Measurements from ENCODE around the gene F11R.

F11R gene

DNA sequence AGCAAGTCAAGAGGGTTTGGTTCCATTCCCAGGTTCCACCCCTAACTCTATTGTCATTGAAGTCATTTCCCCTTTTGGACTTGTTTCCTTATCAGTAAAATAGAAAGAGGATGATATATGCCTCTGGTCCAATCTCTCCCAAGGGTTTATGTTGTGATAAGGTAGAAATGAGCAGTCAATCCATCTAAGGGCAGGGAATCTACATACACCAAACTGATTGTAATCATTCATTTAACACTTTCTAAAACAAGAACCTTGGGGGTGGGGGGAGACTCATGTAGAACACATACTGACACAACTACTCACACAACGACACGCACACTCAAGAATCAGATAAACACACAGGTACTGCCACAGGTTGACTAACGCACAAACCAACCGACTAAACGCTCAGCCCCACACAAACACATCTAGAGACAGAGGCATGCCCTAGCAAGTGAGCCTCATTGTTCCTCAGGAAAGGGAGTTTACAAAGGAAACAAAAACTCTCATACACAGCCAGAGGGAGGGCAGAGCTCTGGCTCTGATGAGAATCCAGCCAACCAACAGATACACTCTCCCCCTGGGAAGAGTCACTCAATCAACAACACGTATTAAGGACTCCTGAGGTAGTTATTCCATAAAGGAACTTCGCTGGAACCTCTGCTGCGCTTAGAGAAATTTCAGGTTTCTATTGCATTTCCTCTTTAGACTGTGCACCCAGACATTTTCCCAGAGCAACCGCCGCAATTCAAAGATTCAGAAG lies 1.0 kb downstream of the F11R start:
- TF ChIP-seq FOXP2 (optimal IDR thresholded peaks at IDR 0.05; ENCODE audit: borderline replicate concordance, extremely low read depth, extremely low read length, insufficient read depth) (no peak), POLR2AphosphoS5 (IDR thresholded peaks at IDR 0.05; ENCODE audit: low read depth, low read length) (no peak), SIN3A (IDR thresholded peaks at IDR 0.05; ENCODE audit: borderline replicate concordance, insufficient read depth, low read length) (no peak), TAF1 (IDR thresholded peaks at IDR 0.05; ENCODE audit: borderline replicate concordance, insufficient read depth, low read length) (no peak)
- TF ChIP-seq, protein P1, sequence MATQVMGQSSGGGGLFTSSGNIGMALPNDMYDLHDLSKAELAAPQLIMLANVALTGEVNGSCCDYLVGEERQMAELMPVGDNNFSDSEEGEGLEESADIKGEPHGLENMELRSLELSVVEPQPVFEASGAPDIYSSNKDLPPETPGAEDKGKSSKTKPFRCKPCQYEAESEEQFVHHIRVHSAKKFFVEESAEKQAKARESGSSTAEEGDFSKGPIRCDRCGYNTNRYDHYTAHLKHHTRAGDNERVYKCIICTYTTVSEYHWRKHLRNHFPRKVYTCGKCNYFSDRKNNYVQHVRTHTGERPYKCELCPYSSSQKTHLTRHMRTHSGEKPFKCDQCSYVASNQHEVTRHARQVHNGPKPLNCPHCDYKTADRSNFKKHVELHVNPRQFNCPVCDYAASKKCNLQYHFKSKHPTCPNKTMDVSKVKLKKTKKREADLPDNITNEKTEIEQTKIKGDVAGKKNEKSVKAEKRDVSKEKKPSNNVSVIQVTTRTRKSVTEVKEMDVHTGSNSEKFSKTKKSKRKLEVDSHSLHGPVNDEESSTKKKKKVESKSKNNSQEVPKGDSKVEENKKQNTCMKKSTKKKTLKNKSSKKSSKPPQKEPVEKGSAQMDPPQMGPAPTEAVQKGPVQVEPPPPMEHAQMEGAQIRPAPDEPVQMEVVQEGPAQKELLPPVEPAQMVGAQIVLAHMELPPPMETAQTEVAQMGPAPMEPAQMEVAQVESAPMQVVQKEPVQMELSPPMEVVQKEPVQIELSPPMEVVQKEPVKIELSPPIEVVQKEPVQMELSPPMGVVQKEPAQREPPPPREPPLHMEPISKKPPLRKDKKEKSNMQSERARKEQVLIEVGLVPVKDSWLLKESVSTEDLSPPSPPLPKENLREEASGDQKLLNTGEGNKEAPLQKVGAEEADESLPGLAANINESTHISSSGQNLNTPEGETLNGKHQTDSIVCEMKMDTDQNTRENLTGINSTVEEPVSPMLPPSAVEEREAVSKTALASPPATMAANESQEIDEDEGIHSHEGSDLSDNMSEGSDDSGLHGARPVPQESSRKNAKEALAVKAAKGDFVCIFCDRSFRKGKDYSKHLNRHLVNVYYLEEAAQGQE (IDR thresholded peaks at IDR 0.05; ENCODE audit: insufficient read depth in 1 of 2, low read depth in 2 of 2, low read length in 2 of 2), result no peak

DNA sequence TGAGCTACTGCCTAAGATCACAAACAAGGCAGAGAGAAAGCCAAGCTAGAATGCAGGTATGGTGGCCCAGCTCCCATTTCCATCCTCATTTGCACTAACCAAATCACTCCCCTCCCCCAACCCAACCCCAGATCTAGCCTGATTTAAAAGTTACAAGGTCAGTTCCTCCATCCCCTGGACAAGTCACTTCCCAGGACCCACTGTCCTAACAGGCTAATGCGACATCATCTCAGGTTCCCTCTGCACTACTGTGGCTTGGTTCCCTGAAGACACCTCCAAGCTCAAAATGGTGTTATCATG lies 2.4 kb downstream of the F11R start:
- TF ChIP-seq FOXP2 (optimal IDR thresholded peaks at IDR 0.05; ENCODE audit: borderline replicate concordance, extremely low read depth, extremely low read length, insufficient read depth) (no peak), POLR2AphosphoS5 (IDR thresholded peaks at IDR 0.05; ENCODE audit: low read depth, low read length) (no peak), SIN3A (IDR thresholded peaks at IDR 0.05; ENCODE audit: borderline replicate concordance, insufficient read depth, low read length) (no peak)

DNA sequence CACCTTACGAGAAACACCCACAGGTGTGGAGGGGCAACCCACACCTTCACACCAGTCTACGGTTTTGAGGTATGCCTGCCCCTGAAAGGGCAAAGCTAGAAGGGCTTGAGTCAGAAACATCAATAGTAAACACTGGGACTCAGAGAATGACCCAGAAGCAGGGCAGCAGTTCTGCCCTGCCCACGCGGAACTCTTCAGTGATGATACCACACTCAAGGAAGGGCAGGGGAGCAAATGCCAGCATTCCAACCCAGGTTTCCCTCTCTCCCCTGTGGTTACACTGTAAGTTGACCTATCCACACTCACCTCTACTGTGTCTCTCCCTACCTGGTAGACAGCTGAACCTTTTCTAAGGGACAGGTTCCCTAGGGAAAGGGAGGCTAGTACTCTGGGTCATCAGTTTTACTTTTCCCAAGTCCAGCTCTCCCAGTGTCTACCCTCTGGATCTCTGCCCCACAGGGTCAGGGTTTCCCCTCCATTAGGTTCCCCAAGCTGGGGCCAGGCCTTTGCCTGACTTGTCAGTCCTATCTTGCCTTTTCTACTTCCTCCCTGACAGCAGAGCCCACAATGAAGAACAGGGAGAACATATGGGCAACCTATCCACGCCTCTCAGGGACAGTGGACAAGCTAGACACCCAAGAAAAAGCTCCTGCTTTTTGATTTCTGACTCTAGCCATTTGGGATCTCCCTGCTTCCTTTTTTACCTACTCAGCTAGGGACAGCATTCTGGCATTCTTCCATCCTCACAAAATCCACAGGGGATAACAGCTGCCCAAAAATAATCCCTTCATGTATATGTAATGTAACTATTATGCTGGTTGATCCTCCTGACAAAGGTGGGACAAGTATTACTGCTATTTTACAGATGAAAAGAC lies 3.0 kb downstream of the F11R start:
- no peak for TF ChIP-seq FOXP2 (optimal IDR thresholded peaks at IDR 0.05; ENCODE audit: borderline replicate concordance, extremely low read depth, extremely low read length, insufficient read depth)
- TF ChIP-seq SIN3A (IDR thresholded peaks at IDR 0.05; ENCODE audit: borderline replicate concordance, insufficient read depth, low read length), result no peak
- no peak for TF ChIP-seq POLR2AphosphoS5 (IDR thresholded peaks at IDR 0.05; ENCODE audit: low read depth, low read length)
- TF ChIP-seq, protein P1 (IDR thresholded peaks at IDR 0.05; ENCODE audit: insufficient read depth in 1 of 2, low read depth in 2 of 2, low read length in 2 of 2), result no peak
- TF ChIP-seq TAF1 (IDR thresholded peaks at IDR 0.05; ENCODE audit: borderline replicate concordance, insufficient read depth, low read length), result no peak

DNA sequence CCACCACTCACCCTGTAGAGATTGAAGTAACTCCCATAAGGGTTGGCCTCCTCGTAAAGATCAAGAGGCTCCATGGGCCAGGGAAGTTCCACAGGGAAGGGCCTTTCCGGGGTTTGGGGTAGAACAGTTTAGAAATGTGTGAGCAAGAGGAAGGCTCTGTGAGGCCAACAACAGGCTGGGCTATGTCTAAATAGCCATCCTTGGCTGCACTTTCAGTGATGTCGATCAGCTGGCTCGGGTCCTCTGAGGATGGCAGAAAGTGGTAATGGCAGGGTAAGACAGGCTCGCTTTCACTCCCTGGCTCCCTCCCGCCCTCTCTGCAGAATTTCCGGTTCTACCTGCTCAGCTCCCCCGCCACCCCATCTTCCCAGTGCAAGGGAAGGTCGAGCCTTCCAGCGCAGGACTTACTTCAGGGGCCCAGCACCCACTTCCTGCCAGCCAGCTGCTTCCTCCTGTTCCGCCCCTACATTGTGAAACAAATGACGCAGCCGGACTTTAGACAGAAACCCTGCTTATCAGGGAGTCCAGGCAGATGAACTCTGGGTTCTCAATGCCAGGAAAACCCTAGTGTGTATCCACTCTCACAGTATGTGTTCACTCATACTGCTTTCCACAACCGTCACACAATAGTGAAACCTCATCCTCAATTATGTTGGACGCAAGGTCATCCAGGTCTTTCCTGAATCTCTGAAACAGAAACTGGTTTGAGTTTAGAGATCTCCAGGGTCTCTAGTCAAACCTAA lies 7.3 kb downstream of the F11R start:
- peak; percentile 88 for TF ChIP-seq FOXP2 (optimal IDR thresholded peaks at IDR 0.05; ENCODE audit: borderline replicate concordance, extremely low read depth, extremely low read length, insufficient read depth)
- TF ChIP-seq, protein P1 (IDR thresholded peaks at IDR 0.05; ENCODE audit: insufficient read depth in 1 of 2, low read depth in 2 of 2, low read length in 2 of 2), result no peak; a peak in 1 of 4 replicates

DNA sequence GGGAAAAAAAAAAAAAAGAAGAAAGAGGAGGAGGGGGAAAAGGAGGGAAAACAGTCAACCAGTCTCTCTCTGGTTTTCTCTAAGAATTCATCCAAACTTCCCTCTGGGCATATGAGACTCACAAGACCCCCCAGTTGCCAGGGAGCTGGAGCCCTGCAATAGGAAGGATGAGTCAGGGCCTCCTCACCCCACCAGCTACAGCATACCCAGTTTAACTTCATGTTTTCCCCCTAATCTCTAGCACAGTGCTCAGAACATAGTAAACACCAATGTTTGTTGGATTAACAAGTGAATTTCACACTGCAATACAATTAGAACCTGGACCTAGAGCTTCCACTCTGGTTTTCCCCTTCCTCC lies 7.8 kb downstream of the F11R start:
- TF ChIP-seq TAF1 (IDR thresholded peaks at IDR 0.05; ENCODE audit: borderline replicate concordance, insufficient read depth, low read length) (no peak), POLR2AphosphoS5 (IDR thresholded peaks at IDR 0.05; ENCODE audit: low read depth, low read length) (no peak), SIN3A (IDR thresholded peaks at IDR 0.05; ENCODE audit: borderline replicate concordance, insufficient read depth, low read length) (no peak), FOXP2 (optimal IDR thresholded peaks at IDR 0.05; ENCODE audit: borderline replicate concordance, extremely low read depth, extremely low read length, insufficient read depth) (no peak)
- TF ChIP-seq, protein P1 (IDR thresholded peaks at IDR 0.05; ENCODE audit: insufficient read depth in 1 of 2, low read depth in 2 of 2, low read length in 2 of 2), result no peak

Measured in PFSK-1 (cell line).